Measurements from ENCODE around the gene ZNF618.

DNA sequence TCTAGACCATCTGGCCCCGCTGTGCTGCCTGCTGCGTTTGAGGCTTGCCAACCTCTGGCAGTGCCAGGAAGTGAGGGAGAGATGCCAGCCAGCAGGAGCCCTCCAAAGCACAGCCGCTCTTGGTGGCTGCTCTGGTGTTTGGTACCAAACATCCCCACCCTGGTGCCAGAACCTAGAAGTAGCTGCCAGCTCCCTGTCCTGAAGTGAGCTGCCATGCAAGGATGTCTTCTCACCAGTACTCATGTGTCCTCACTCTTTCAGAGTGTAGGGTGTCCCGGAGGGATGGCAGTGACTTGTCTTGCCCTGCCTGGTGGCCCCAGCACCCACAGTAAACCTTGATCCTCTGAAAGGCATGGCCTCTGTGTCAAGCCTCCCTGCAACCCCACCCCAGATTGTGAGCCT lies 158.6 kb downstream of the ZNF618 start:
- TF ChIP-seq, protein P1, sequence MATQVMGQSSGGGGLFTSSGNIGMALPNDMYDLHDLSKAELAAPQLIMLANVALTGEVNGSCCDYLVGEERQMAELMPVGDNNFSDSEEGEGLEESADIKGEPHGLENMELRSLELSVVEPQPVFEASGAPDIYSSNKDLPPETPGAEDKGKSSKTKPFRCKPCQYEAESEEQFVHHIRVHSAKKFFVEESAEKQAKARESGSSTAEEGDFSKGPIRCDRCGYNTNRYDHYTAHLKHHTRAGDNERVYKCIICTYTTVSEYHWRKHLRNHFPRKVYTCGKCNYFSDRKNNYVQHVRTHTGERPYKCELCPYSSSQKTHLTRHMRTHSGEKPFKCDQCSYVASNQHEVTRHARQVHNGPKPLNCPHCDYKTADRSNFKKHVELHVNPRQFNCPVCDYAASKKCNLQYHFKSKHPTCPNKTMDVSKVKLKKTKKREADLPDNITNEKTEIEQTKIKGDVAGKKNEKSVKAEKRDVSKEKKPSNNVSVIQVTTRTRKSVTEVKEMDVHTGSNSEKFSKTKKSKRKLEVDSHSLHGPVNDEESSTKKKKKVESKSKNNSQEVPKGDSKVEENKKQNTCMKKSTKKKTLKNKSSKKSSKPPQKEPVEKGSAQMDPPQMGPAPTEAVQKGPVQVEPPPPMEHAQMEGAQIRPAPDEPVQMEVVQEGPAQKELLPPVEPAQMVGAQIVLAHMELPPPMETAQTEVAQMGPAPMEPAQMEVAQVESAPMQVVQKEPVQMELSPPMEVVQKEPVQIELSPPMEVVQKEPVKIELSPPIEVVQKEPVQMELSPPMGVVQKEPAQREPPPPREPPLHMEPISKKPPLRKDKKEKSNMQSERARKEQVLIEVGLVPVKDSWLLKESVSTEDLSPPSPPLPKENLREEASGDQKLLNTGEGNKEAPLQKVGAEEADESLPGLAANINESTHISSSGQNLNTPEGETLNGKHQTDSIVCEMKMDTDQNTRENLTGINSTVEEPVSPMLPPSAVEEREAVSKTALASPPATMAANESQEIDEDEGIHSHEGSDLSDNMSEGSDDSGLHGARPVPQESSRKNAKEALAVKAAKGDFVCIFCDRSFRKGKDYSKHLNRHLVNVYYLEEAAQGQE (IDR thresholded peaks at IDR 0.05; ENCODE audit: unreplicated experiment), result no peak
- TF ChIP-seq, protein P2, sequence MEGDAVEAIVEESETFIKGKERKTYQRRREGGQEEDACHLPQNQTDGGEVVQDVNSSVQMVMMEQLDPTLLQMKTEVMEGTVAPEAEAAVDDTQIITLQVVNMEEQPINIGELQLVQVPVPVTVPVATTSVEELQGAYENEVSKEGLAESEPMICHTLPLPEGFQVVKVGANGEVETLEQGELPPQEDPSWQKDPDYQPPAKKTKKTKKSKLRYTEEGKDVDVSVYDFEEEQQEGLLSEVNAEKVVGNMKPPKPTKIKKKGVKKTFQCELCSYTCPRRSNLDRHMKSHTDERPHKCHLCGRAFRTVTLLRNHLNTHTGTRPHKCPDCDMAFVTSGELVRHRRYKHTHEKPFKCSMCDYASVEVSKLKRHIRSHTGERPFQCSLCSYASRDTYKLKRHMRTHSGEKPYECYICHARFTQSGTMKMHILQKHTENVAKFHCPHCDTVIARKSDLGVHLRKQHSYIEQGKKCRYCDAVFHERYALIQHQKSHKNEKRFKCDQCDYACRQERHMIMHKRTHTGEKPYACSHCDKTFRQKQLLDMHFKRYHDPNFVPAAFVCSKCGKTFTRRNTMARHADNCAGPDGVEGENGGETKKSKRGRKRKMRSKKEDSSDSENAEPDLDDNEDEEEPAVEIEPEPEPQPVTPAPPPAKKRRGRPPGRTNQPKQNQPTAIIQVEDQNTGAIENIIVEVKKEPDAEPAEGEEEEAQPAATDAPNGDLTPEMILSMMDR (conservative IDR thresholded peaks at IDR 0.05; ENCODE audit: low read depth in 2 of 2), result no peak
- TF ChIP-seq EZH2 (IDR thresholded peaks at IDR 0.05; ENCODE audit: low read depth, unreplicated experiment), result no peak
- TF ChIP-seq POLR2AphosphoS5 (IDR thresholded peaks at IDR 0.05; ENCODE audit: low read depth), result no peak
- TF ChIP-seq CREB1 (CRISPR knock-in tag; IDR thresholded peaks at IDR 0.05; ENCODE audit: low read depth), result no peak
- TF ChIP-seq EZH2phosphoT487 (IDR thresholded peaks at IDR 0.05; ENCODE audit: unreplicated experiment), result no peak
- TF ChIP-seq, protein P3, sequence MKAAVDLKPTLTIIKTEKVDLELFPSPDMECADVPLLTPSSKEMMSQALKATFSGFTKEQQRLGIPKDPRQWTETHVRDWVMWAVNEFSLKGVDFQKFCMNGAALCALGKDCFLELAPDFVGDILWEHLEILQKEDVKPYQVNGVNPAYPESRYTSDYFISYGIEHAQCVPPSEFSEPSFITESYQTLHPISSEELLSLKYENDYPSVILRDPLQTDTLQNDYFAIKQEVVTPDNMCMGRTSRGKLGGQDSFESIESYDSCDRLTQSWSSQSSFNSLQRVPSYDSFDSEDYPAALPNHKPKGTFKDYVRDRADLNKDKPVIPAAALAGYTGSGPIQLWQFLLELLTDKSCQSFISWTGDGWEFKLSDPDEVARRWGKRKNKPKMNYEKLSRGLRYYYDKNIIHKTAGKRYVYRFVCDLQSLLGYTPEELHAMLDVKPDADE (IDR thresholded peaks at IDR 0.05), result no peak
- no peak for TF ChIP-seq ZNF331 (CRISPR knock-in tag; IDR thresholded peaks at IDR 0.05; ENCODE audit: low read depth)
- TF ChIP-seq ZNF114 (CRISPR knock-in tag; IDR thresholded peaks at IDR 0.05), result no peak
- TF ChIP-seq STAT1 (IDR thresholded peaks at IDR 0.05; ENCODE audit: unreplicated experiment), result no peak
